Measurements from ENCODE around the gene JPH3. TPM values are rescaled to one million over a fixed set of nuclear protein-coding genes. Genes with fewer than 3 reads are reported as not detected.
A peak's percentile ranks its signal among the peaks of the same experiment; 100 is the strongest.

Gene JPH3
- total and polyA plus RNA-seq, 3 experiments from 2014 or later: not detected

DNA sequence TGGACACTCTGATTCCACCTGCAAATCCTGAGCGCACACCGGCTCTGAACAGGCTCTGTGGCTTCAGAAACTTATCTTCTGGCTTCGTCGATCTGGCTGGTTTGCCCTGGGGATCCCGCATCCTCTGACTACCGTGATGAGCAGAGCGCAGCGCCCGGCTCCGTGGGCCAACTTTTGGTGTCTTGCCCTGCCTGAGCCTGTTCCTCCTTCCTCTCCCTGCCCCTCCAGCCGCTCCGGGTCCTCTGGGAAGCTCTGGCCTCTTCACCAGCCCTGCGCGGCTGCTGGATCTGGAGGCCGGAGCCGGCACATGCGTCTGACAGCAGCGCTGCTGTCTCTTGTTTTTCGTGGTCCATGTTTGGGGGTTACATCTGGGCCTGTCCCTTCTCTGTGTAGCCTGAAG, 65.6 kb downstream of the JPH3 start:
- POLR2A ChIA-PET: no interaction called here
- Mint-ChIP-seq H3K27me3 (peaks cover 7 to 9% of the 10 kb centered on the region in 2 donors), H3K27ac (peak overlapping the region in 1 of 8 donors; percentile 57), H3K4me3 (no peak overlapping the region), H3K9me3 (no peaks in the 10 kb centered on the region), H3K4me1 (no peaks in the 10 kb centered on the region), H3K36me3 (no peaks in the 10 kb centered on the region)
- Histone ChIP-seq H3K4me3 (ENCODE audit: low read length) (no peak overlapping the region), H3K36me3 (ENCODE audit: insufficient read depth, low read length) (no peaks in the 10 kb centered on the region), H3K27ac (ENCODE audit: low read depth, low read length) (no peak overlapping the region), H3K9me3 (ENCODE audit: low read length) (no peaks in the 10 kb centered on the region), H3K27me3 (ENCODE audit: insufficient read depth, low read length, poor library complexity, severe bottlenecking) (no peaks in the 10 kb centered on the region), H3K4me1 (ENCODE audit: insufficient read depth, low read length) (no peaks in the 10 kb centered on the region)
- no peak for DNase-seq
- CTCF ChIA-PET: no interaction called here

DNA sequence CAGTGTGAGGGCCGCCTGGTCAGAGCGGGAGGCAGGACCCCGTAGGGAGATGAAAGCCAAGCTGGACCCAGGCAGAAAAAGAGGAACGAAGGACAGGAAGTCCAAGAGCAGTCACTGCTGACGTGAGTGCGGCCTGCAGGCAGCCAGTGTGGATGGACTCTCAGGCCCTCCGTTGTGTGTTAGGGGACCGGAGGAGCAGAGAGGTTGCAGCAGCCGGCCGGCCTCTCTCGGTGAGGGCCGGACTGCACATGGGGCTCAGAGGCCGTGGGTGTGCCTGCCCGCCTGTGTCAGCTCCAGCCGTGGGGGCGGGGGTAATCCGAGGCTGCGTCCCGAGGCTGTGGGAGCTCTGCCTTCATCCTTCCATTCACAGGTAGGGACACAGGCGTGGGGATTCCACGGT, 67.4 kb downstream of the JPH3 start:
- no peak overlapping the region for H3K27ac Mint-ChIP-seq
- peaks cover 4 to 9% of the 10 kb centered on the region in 2 donors for H3K27me3 Mint-ChIP-seq
- DNase-seq: no peak
- no peaks in the 10 kb centered on the region for H3K4me1 ChIP-seq (ENCODE audit: insufficient read depth, low read length)
- H3K9me3 Mint-ChIP-seq: no peaks in the 10 kb centered on the region
- H3K36me3 Mint-ChIP-seq: no peaks in the 10 kb centered on the region
- no peaks in the 10 kb centered on the region for H3K36me3 ChIP-seq (ENCODE audit: insufficient read depth, low read length)
- H3K27ac ChIP-seq (ENCODE audit: low read depth, low read length): no peak overlapping the region
- no peaks in the 10 kb centered on the region for H3K27me3 ChIP-seq (ENCODE audit: insufficient read depth, low read length, poor library complexity, severe bottlenecking)
- no peaks in the 10 kb centered on the region for H3K4me1 Mint-ChIP-seq
- CTCF ChIA-PET: no interaction called here
- no peaks in the 10 kb centered on the region for H3K9me3 ChIP-seq (ENCODE audit: low read length)
- POLR2A ChIA-PET: no interaction called here
- no peak overlapping the region for H3K4me3 Mint-ChIP-seq
- no peak overlapping the region for H3K4me3 ChIP-seq (ENCODE audit: low read length)

DNA sequence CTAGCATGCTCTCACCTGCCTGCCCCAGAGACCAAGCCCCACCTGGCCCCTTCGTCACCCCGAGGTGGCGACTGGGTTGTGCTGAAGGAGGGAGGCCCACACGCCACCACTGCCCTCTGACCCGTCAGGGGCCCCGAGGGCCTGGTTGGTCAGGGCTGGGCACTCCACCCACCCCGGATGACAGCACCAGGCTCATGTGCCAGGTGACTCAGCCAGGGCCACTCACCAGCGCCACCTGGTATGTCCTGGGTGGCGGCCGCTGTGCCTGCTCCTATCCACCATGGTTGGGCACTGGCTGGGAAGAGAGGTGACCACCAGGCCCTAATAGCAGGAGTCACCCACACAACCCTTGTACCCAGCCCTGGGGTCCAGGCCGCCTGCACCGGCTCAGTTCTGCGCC, 68.9 kb downstream of the JPH3 start:
- Histone ChIP-seq H3K36me3 (ENCODE audit: insufficient read depth, low read length) (no peaks in the 10 kb centered on the region), H3K27ac (ENCODE audit: low read depth, low read length) (no peak overlapping the region), H3K4me1 (ENCODE audit: insufficient read depth, low read length) (no peaks in the 10 kb centered on the region), H3K27me3 (ENCODE audit: insufficient read depth, low read length, poor library complexity, severe bottlenecking) (no peaks in the 10 kb centered on the region), H3K4me3 (ENCODE audit: low read length) (no peak overlapping the region), H3K9me3 (ENCODE audit: low read length) (no peaks in the 10 kb centered on the region)
- no peaks in the 10 kb centered on the region for H3K4me1 Mint-ChIP-seq
- H3K36me3 Mint-ChIP-seq: no peaks in the 10 kb centered on the region
- no peaks in the 10 kb centered on the region for H3K9me3 Mint-ChIP-seq
- no peak for DNase-seq
- CTCF ChIA-PET: no interaction called here
- POLR2A ChIA-PET: no interaction called here
- H3K27ac Mint-ChIP-seq: no peak overlapping the region
- no peak overlapping the region for H3K4me3 Mint-ChIP-seq
- peaks cover 6 to 9% of the 10 kb centered on the region in 2 donors for H3K27me3 Mint-ChIP-seq

DNA sequence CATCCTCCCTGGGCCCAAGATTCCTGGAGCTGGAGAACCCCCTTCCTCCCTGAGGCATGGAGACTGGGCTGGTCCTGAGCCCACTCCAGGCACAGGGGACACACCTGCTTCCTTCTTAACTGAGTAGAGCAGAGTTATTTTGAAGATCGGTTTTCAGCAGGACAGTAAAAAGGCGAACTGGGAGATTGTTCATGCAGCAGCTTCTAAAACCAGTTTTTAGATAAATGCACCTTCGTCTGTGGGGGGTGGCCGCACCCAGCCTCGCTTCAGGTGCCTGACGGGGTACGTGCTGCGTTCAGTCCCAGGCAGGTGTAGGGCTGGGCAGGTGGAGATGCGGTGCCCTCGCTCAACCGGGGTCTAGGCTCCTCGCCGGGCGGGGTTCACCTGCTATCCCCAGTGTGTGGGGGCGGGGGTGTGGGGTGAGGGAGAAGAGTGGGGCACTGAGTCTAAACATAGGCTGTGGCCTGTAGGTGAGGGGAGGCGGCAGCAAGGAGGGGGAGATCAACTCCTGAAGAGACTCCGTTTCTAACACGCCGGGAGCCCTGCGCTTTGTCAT, 69.5 kb downstream of the JPH3 start:
- DNase-seq: no peak
- Mint-ChIP-seq H3K36me3 (no peaks in the 10 kb centered on the region), H3K4me3 (no peak overlapping the region), H3K27ac (no peak overlapping the region), H3K9me3 (no peaks in the 10 kb centered on the region), H3K4me1 (no peaks in the 10 kb centered on the region), H3K27me3 (peaks cover 6 to 9% of the 10 kb centered on the region in 2 donors)
- H3K4me1 ChIP-seq (ENCODE audit: insufficient read depth, low read length): no peaks in the 10 kb centered on the region
- H3K36me3 ChIP-seq (ENCODE audit: insufficient read depth, low read length): no peaks in the 10 kb centered on the region
- no peak overlapping the region for H3K27ac ChIP-seq (ENCODE audit: low read depth, low read length)
- ChIA-PET CTCF (no interaction called here), POLR2A (no interaction called here)
- no peaks in the 10 kb centered on the region for H3K27me3 ChIP-seq (ENCODE audit: insufficient read depth, low read length, poor library complexity, severe bottlenecking)
- H3K9me3 ChIP-seq (ENCODE audit: low read length): no peaks in the 10 kb centered on the region
- H3K4me3 ChIP-seq (ENCODE audit: low read length): no peak overlapping the region

DNA sequence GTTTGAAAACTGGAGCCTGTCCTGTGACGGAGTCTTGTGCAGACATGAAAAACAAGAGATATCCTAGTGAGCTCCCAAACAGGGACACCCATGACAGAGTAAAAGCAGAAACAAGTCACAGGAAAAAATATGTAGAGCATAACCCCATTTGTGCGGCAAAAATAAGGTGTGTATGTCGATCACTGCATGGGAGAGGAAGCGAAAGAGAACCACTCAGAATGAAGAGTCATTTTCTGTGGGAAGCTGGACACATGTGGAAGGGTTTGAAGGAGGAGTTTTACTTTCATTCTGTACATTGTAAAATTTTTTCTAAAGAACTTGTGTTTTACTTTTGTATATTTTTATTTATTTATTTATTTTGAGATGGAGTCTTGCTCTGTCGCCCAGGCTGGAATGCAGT, 72.1 kb downstream of the JPH3 start:
- Histone ChIP-seq H3K9me3 (ENCODE audit: low read length) (no peaks in the 10 kb centered on the region), H3K4me1 (ENCODE audit: insufficient read depth, low read length) (no peaks in the 10 kb centered on the region), H3K36me3 (ENCODE audit: insufficient read depth, low read length) (no peaks in the 10 kb centered on the region), H3K4me3 (ENCODE audit: low read length) (no peak overlapping the region), H3K27me3 (ENCODE audit: insufficient read depth, low read length, poor library complexity, severe bottlenecking) (no peaks in the 10 kb centered on the region), H3K27ac (ENCODE audit: low read depth, low read length) (no peak overlapping the region)
- Mint-ChIP-seq H3K4me1 (no peaks in the 10 kb centered on the region), H3K9me3 (no peaks in the 10 kb centered on the region), H3K36me3 (no peaks in the 10 kb centered on the region), H3K4me3 (no peak overlapping the region), H3K27me3 (peaks cover 2% of the 10 kb centered on the region in 2 donors), H3K27ac (peak overlapping the region in 1 of 8 donors; percentile 29)
- CTCF ChIA-PET: no interaction called here
- DNase-seq: no peak
- POLR2A ChIA-PET: no interaction called here

DNA sequence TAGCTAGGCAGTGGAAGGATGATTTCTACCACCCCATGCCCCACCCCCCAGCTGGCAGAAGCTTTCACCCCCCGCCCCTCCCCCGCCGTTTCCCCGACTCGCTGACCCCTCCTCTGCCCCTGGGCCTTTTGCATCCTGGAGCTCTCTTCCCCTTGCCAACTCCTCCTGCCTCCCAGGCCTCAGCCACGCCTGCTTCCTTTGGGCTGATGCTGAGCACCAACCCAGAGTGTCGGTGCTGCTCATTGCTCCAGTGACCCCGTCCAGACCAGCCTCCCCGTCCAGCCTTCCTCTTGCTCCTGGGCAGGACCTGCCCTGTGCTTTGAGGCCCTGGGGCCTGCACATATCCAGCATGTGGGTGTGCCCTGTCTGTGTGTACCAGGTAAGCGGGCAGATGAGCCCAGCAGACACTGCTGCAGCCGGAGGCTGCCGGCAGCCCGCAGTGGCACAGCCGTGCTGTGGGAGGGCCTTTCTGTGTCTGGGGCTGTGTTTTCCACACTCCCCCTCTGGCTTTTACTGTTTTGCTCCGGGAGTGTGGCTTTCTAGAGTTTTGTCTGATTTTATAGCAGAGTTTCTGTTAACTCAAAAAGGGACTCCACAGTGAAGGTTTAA, 72.9 kb downstream of the JPH3 start:
- ChIA-PET POLR2A (no interaction called here), CTCF (no interaction called here)
- H3K36me3 Mint-ChIP-seq: no peaks in the 10 kb centered on the region
- peaks cover 0 to 2% of the 10 kb centered on the region in 2 donors for H3K27me3 Mint-ChIP-seq
- H3K9me3 Mint-ChIP-seq: no peaks in the 10 kb centered on the region
- Histone ChIP-seq H3K9me3 (ENCODE audit: low read length) (no peaks in the 10 kb centered on the region), H3K36me3 (ENCODE audit: insufficient read depth, low read length) (no peaks in the 10 kb centered on the region), H3K4me1 (ENCODE audit: insufficient read depth, low read length) (no peaks in the 10 kb centered on the region), H3K4me3 (ENCODE audit: low read length) (no peak overlapping the region), H3K27me3 (ENCODE audit: insufficient read depth, low read length, poor library complexity, severe bottlenecking) (no peaks in the 10 kb centered on the region), H3K27ac (ENCODE audit: low read depth, low read length) (no peak overlapping the region)
- H3K4me3 Mint-ChIP-seq: no peak overlapping the region
- H3K4me1 Mint-ChIP-seq: no peaks in the 10 kb centered on the region
- DNase-seq: no peak
- no peak overlapping the region for H3K27ac Mint-ChIP-seq

DNA sequence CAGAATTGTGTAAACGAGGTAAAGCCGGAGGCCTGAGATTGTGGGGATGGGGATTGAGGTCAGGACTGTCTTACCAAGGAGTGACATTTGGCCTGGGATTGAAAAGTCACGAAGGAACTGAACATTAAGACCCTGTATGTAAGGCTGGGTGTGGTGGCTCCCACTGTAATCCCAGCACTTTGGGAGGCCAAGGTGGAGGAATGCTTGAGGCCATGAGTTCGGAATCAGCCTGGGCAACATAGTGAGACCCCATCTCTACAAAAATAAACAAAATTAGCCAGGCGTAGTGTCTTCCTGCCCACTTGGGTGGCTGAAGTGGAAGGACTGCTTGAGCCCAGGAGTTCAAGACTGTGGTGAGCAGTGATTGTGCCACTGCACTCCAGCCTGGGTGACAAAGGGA, 75.5 kb downstream of the JPH3 start:
- Mint-ChIP-seq H3K4me3 (no peak overlapping the region), H3K4me1 (peaks cover 0 to 2% (median 0%) of the 10 kb centered on the region in 3 donors), H3K9me3 (no peaks in the 10 kb centered on the region), H3K36me3 (no peaks in the 10 kb centered on the region), H3K27ac (no peak overlapping the region), H3K27me3 (peaks cover 2 to 4% of the 10 kb centered on the region in 2 donors)
- DNase-seq: no peak
- Histone ChIP-seq H3K27ac (ENCODE audit: low read depth, low read length) (no peak overlapping the region), H3K36me3 (ENCODE audit: insufficient read depth, low read length) (no peaks in the 10 kb centered on the region), H3K4me1 (ENCODE audit: insufficient read depth, low read length) (no peaks in the 10 kb centered on the region), H3K4me3 (ENCODE audit: low read length) (no peak overlapping the region), H3K9me3 (ENCODE audit: low read length) (no peaks in the 10 kb centered on the region), H3K27me3 (ENCODE audit: insufficient read depth, low read length, poor library complexity, severe bottlenecking) (no peaks in the 10 kb centered on the region)
- ChIA-PET CTCF (no interaction called here), POLR2A (no interaction called here)

DNA sequence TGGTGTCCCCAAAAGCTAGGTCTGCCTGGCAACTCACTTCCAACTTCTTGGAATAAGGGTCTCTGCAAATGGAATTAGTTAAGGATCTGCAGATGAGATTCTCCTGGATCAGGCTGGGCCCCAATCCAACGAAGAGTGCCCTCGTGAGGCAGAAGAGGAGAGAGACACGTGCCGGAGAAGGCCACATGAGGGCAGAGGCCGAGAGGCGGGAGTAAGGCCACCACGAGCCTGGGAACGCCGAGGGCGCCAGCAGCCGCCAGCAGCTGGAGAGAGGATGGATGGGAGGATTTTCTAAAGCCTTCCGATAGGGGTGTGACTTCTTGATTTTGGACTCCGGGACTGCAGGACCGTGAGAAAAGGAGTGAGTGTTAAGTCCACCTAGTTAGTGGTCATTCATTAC, 76.3 kb downstream of the JPH3 start:
- Mint-ChIP-seq H3K4me3 (no peak overlapping the region), H3K36me3 (no peaks in the 10 kb centered on the region), H3K27me3 (peaks cover 4% of the 10 kb centered on the region in 2 donors), H3K4me1 (peaks cover 0 to 2% (median 0%) of the 10 kb centered on the region in 3 donors), H3K27ac (no peak overlapping the region), H3K9me3 (no peaks in the 10 kb centered on the region)
- Histone ChIP-seq H3K4me1 (ENCODE audit: insufficient read depth, low read length) (no peaks in the 10 kb centered on the region), H3K4me3 (ENCODE audit: low read length) (no peak overlapping the region), H3K36me3 (ENCODE audit: insufficient read depth, low read length) (no peaks in the 10 kb centered on the region), H3K27ac (ENCODE audit: low read depth, low read length) (no peak overlapping the region), H3K27me3 (ENCODE audit: insufficient read depth, low read length, poor library complexity, severe bottlenecking) (no peaks in the 10 kb centered on the region), H3K9me3 (ENCODE audit: low read length) (no peaks in the 10 kb centered on the region)
- no peak for DNase-seq
- ChIA-PET CTCF (interaction anchor here (0.6 kb wide), 1 partner anchor 110 kb away, joined by 3 read pairs; no protein-coding TSS in a partner anchor), POLR2A (no interaction called here)
